ENCODE measurements around the gene UBAC1. TPM values are rescaled to one million over a fixed set of nuclear protein-coding genes. Genes with fewer than 3 reads are reported as not detected.

Gene UBAC1
- total and polyA plus RNA-seq, 4 donors = 16.2 to 115 (median 16.4) TPM

DNA sequence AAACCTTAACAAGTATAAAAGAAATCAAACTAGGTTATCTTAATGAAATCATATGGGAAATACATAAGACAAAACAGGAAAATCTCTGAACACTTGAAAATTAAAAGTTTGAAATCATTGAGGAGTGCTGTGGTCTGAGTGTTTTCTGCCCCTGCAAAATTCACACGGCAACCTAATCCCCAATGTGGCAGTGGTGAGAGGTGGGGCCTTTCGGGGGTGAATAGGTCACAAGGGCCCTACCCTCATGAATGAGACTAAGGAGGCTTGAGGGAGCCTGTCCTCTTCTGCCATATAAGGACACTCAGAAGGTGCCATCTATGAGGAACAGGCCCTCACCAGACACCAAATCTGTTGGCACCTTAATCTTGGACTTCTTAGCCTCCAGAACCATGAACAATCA is 64.5 kb downstream of the UBAC1 start (continued):
- TF ChIP-seq ZBTB33 (IDR thresholded peaks at IDR 0.05) (no peak), EGR1 (IDR thresholded peaks at IDR 0.05; ENCODE audit: low read depth in 2 of 2) (no peak), FOXA1 (IDR thresholded peaks at IDR 0.05) (no peak)

DNA sequence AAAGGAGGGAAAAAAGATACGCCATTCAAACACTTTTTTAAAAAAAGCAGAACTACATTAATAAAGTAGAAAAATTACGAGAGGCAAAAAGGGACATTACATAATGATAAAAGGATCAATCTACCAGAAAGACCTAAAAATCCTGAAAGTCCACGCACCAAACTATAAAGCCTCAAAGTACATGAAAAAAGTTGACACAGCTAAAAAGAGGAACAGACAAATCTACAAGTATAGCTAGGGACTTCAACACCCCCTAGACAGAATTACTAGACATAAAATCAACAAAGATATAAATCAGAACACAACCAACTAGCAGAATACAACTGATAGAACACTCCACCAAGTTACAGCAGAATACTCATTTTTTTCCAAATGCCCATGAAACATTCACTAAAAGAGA is 65.0 kb downstream of the UBAC1 start:
- no peaks in the 10 kb centered on the region for H3K27me3 ChIP-seq (ENCODE audit: control insufficient read depth in 4 of 4, insufficient read depth in 4 of 4, low read length in 3 of 4)
- DNase-seq (ENCODE audit: low spot score) = no peak
- H3K27ac ChIP-seq (ENCODE audit: low read depth in 1 of 2, low read length in 2 of 2) = no peak overlapping the region
- TF ChIP-seq FOXA1 (IDR thresholded peaks at IDR 0.05) = no peak
- no peak for TF ChIP-seq EGR1 (IDR thresholded peaks at IDR 0.05; ENCODE audit: low read depth in 2 of 2)
- TF ChIP-seq ATF3 (IDR thresholded peaks at IDR 0.05) = no peak
- no peak overlapping the region for H3K9ac ChIP-seq (ENCODE audit: low read depth in 1 of 2, low read length in 2 of 2)
- H3K4me1 ChIP-seq (ENCODE audit: control insufficient read depth in 4 of 4, insufficient read depth in 4 of 4, low read length in 3 of 4) = no peaks in the 10 kb centered on the region
- WGBS = 91% methylated on average over 3 of the region's 3 CpGs
- H3K4me3 ChIP-seq (ENCODE audit: low read depth in 1 of 3, low read length in 3 of 3) = no peak overlapping the region
- H3K36me3 ChIP-seq (ENCODE audit: control insufficient read depth in 4 of 4, insufficient read depth in 3 of 4, low read depth in 1 of 4, low read length in 3 of 4) = no peaks in the 10 kb centered on the region
- no peaks in the 10 kb centered on the region for H3K9me3 ChIP-seq (ENCODE audit: control insufficient read depth in 4 of 4, low read length in 3 of 4)

- 95% methylated on average over 4 of the region's 4 CpGs for WGBS
- no peaks in the 10 kb centered on the region for H3K4me1 ChIP-seq (ENCODE audit: control insufficient read depth in 4 of 4, insufficient read depth in 4 of 4, low read length in 3 of 4)
- no peak overlapping the region for H3K27ac ChIP-seq (ENCODE audit: low read depth in 1 of 2, low read length in 2 of 2)
- no peaks in the 10 kb centered on the region for H3K27me3 ChIP-seq (ENCODE audit: control insufficient read depth in 4 of 4, insufficient read depth in 4 of 4, low read length in 3 of 4)
- no peak for DNase-seq (ENCODE audit: low spot score)
- no peaks in the 10 kb centered on the region for H3K36me3 ChIP-seq (ENCODE audit: control insufficient read depth in 4 of 4, insufficient read depth in 3 of 4, low read depth in 1 of 4, low read length in 3 of 4)
- no peaks in the 10 kb centered on the region for H3K9me3 ChIP-seq (ENCODE audit: control insufficient read depth in 4 of 4, low read length in 3 of 4)
- TF ChIP-seq RXRA (IDR thresholded peaks at IDR 0.05) = no peak
- TF ChIP-seq RAD21 (IDR thresholded peaks at IDR 0.05) = no peak
- TF ChIP-seq HNF4A (conservative IDR thresholded peaks at IDR 0.05) = no peak
- no peak for TF ChIP-seq ZBTB33 (IDR thresholded peaks at IDR 0.05)
- H3K9ac ChIP-seq (ENCODE audit: low read depth in 1 of 2, low read length in 2 of 2) = no peak overlapping the region
- no peak overlapping the region for H3K4me3 ChIP-seq (ENCODE audit: low read depth in 1 of 3, low read length in 3 of 3)
Measured at GRCh38 chr9:135895202-135895848, 65.8 kb downstream of the UBAC1 start.

DNA sequence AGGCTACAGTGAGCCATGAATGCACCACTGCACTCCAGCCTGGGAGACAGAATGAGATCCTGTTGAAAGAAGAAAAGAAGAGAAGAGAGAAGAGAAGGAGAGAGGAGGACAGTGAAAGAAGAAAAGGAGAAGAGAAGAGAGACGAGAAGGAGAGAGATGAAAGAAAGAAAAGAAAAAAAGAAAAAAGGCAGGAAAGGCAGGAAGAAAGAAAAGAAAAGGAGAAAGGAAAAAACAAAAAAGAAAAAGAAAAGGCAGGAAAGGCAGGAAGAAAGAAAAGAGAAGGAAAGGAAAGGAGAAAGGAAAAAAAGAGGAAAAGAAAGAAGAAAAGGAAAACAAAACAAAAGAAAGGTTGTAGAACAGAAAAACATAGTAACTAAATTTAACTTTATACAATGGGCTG is 68.1 kb downstream of the UBAC1 start:
- WGBS = 90% methylated on average over 1 of the region's 1 CpG
- no peak for DNase-seq (ENCODE audit: low spot score)
- H3K4me1 ChIP-seq (ENCODE audit: control insufficient read depth in 4 of 4, insufficient read depth in 4 of 4, low read length in 3 of 4) = peaks cover 0 to 2% (median 0%) of the 10 kb centered on the region in 4 donors
- no peaks in the 10 kb centered on the region for H3K36me3 ChIP-seq (ENCODE audit: control insufficient read depth in 4 of 4, insufficient read depth in 3 of 4, low read depth in 1 of 4, low read length in 3 of 4)
- H3K27me3 ChIP-seq (ENCODE audit: control insufficient read depth in 4 of 4, insufficient read depth in 4 of 4, low read length in 3 of 4) = no peaks in the 10 kb centered on the region
- no peak overlapping the region for H3K27ac ChIP-seq (ENCODE audit: low read depth in 1 of 2, low read length in 2 of 2)
- no peak overlapping the region for H3K9ac ChIP-seq (ENCODE audit: low read depth in 1 of 2, low read length in 2 of 2)
- no peak overlapping the region for H3K4me3 ChIP-seq (ENCODE audit: low read depth in 1 of 3, low read length in 3 of 3)
- no peaks in the 10 kb centered on the region for H3K9me3 ChIP-seq (ENCODE audit: control insufficient read depth in 4 of 4, low read length in 3 of 4)
- TF ChIP-seq ATF3 (IDR thresholded peaks at IDR 0.05) = no peak
- no peak for TF ChIP-seq HNF4G (IDR thresholded peaks at IDR 0.05)
- TF ChIP-seq HNF4A (conservative IDR thresholded peaks at IDR 0.05) = no peak
- TF ChIP-seq JUND (IDR thresholded peaks at IDR 0.05) = no peak
- no peak for TF ChIP-seq SP1 (IDR thresholded peaks at IDR 0.05)
- TF ChIP-seq, protein P1, sequence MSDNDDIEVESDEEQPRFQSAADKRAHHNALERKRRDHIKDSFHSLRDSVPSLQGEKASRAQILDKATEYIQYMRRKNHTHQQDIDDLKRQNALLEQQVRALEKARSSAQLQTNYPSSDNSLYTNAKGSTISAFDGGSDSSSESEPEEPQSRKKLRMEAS (IDR thresholded peaks at IDR 0.05) = no peak
- TF ChIP-seq, protein P2, sequence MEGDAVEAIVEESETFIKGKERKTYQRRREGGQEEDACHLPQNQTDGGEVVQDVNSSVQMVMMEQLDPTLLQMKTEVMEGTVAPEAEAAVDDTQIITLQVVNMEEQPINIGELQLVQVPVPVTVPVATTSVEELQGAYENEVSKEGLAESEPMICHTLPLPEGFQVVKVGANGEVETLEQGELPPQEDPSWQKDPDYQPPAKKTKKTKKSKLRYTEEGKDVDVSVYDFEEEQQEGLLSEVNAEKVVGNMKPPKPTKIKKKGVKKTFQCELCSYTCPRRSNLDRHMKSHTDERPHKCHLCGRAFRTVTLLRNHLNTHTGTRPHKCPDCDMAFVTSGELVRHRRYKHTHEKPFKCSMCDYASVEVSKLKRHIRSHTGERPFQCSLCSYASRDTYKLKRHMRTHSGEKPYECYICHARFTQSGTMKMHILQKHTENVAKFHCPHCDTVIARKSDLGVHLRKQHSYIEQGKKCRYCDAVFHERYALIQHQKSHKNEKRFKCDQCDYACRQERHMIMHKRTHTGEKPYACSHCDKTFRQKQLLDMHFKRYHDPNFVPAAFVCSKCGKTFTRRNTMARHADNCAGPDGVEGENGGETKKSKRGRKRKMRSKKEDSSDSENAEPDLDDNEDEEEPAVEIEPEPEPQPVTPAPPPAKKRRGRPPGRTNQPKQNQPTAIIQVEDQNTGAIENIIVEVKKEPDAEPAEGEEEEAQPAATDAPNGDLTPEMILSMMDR (IDR thresholded peaks at IDR 0.05; ENCODE audit: low read depth, low read length, missing input control) = no peak
- no peak for TF ChIP-seq GABPA (IDR thresholded peaks at IDR 0.05 in 1 of 2, conservative IDR thresholded peaks at IDR 0.05 in 1 of 2)
- no peak for TF ChIP-seq REST (IDR thresholded peaks at IDR 0.05)
- TF ChIP-seq RXRA (IDR thresholded peaks at IDR 0.05) = no peak
- no peak for TF ChIP-seq RAD21 (IDR thresholded peaks at IDR 0.05)

Measured in liver (tissue), 9 donors.